K562 (cell line): ENCODE measurements around the gene B3GLCT. TPM values are rescaled to one million over a fixed set of nuclear protein-coding genes. Genes with fewer than 3 reads are reported as not detected.

Experiments
- DACH1 ChIP-seq: fragments of 450-650 bp; IDR thresholded peaks from 2 replicates; pipeline ENCODE4 v1.6.1; 2018; ENCODE audit not compliant: partially characterized antibody
- DDX20 ChIP-seq: fragments of 450-650 bp; IDR thresholded peaks from 2 replicates; pipeline ENCODE4 v1.6.1; 2016; ENCODE audit warnings: missing genetic modification characterization, low read depth, mild to moderate bottlenecking, missing compliant biosample characterization, moderate library complexity
- SMARCE1 ChIP-seq: fragments of 450-650 bp; IDR thresholded peaks from 2 replicates; pipeline ENCODE4 v1.7.1; 2016; ENCODE audit warnings: mild to moderate bottlenecking
- TCF7 ChIP-seq: sonication (generic); IDR thresholded peaks from 2 replicates; pipeline ENCODE4 v1.6.1; 2016; ENCODE audit warnings: antibody characterized with exemption, borderline replicate concordance
- ZBTB7A ChIP-seq: IDR thresholded peaks from 2 replicates; pipeline ENCODE4 v1.6.1; 2011; ENCODE audit warnings: low read depth, mild to moderate bottlenecking, low read length, moderate library complexity, borderline replicate concordance; ENCODE audit not compliant: control insufficient read depth
- polyA plus RNA-seq, 8 experiments: library from polyadenylated mRNA; depleted of rRNA in 4 of 8; stranded (reverse) in 5 of 8; unstranded in 3 of 8; fragments of >200 nt; fragmentation: Nextera tagmentation in 2 of 8; fragmentation: Illumina TruSeq in 1 of 8; extraction: Ambion mirVana in 2 of 8; extraction: Trizol in 1 of 8; gene quantifications; 2 replicates each; pipeline versions ENCODE4 v1.2.1 to v1.2.3, GENCODE V29; 2011 to 2014; ENCODE audit warnings: inconsistent platforms in 1 of 8, missing spikeins in 1 of 8
- total RNA-seq, 7 experiments: library from RNA; depleted of rRNA in 6 of 7; stranded (reverse); fragments of >200 nt in 6 of 7; fragmentation: Illumina TruSeq in 2 of 7; extraction: Trizol in 2 of 7; gene quantifications; 2 replicates each; pipeline versions ENCODE4 v1.2.1 to v1.2.3, GENCODE V29; 2011 to 2021; ENCODE audit warnings: low replicate concordance in 1 of 7
- TF ChIP-seq, protein P1 (sequence below): fragments of 200-800 bp; sonication (Bioruptor generic); IDR thresholded peaks from 2 replicates; pipeline ENCODE4 v1.6.1; 2016; ENCODE audit warnings: missing genetic modification characterization, missing compliant biosample characterization
- TF ChIP-seq, protein P2 (sequence below): fragments of 450-650 bp; IDR thresholded peaks from 2 replicates; pipeline ENCODE4 v1.6.1; 2017; ENCODE audit warnings: antibody characterized with exemption, mild to moderate bottlenecking

Gene B3GLCT
- total and polyA plus RNA-seq, 9 of the 15 experiments (the other 6 are each of a cell fraction or from before 2014, with no cell fraction given), result 1.1 to 5.1 (median 2.9) TPM

DNA sequence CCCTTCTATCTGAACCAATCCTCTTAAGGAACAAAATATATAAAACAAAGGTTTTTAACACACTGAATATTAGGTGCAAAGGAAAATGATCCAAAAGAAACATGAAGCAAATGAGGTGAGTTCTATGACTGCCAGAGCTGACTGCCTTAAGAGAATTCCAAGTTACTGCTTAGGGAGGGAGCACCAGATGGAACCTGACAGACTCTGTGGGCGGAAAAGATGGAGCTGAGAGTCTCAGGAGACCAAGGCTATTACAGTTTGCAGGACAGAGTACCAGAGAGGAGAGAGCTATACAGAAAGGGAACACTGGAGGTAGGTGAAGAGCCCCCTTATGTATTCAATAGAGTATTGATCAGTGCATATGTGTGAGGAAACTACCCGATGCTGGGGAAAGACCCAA, 87.2 kb downstream of the B3GLCT start (continued):
- TF ChIP-seq ZBTB7A (no peak), DDX20 (tag) (no peak), TCF7 (no peak), DACH1 (no peak), SMARCE1 (no peak)
- TF ChIP-seq, protein P1, sequence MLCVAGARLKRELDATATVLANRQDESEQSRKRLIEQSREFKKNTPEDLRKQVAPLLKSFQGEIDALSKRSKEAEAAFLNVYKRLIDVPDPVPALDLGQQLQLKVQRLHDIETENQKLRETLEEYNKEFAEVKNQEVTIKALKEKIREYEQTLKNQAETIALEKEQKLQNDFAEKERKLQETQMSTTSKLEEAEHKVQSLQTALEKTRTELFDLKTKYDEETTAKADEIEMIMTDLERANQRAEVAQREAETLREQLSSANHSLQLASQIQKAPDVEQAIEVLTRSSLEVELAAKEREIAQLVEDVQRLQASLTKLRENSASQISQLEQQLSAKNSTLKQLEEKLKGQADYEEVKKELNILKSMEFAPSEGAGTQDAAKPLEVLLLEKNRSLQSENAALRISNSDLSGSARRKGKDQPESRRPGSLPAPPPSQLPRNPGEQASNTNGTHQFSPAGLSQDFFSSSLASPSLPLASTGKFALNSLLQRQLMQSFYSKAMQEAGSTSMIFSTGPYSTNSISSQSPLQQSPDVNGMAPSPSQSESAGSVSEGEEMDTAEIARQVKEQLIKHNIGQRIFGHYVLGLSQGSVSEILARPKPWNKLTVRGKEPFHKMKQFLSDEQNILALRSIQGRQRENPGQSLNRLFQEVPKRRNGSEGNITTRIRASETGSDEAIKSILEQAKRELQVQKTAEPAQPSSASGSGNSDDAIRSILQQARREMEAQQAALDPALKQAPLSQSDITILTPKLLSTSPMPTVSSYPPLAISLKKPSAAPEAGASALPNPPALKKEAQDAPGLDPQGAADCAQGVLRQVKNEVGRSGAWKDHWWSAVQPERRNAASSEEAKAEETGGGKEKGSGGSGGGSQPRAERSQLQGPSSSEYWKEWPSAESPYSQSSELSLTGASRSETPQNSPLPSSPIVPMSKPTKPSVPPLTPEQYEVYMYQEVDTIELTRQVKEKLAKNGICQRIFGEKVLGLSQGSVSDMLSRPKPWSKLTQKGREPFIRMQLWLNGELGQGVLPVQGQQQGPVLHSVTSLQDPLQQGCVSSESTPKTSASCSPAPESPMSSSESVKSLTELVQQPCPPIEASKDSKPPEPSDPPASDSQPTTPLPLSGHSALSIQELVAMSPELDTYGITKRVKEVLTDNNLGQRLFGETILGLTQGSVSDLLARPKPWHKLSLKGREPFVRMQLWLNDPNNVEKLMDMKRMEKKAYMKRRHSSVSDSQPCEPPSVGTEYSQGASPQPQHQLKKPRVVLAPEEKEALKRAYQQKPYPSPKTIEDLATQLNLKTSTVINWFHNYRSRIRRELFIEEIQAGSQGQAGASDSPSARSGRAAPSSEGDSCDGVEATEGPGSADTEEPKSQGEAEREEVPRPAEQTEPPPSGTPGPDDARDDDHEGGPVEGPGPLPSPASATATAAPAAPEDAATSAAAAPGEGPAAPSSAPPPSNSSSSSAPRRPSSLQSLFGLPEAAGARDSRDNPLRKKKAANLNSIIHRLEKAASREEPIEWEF (CRISPR knock-in tag), result no peak
- TF ChIP-seq, protein P2, sequence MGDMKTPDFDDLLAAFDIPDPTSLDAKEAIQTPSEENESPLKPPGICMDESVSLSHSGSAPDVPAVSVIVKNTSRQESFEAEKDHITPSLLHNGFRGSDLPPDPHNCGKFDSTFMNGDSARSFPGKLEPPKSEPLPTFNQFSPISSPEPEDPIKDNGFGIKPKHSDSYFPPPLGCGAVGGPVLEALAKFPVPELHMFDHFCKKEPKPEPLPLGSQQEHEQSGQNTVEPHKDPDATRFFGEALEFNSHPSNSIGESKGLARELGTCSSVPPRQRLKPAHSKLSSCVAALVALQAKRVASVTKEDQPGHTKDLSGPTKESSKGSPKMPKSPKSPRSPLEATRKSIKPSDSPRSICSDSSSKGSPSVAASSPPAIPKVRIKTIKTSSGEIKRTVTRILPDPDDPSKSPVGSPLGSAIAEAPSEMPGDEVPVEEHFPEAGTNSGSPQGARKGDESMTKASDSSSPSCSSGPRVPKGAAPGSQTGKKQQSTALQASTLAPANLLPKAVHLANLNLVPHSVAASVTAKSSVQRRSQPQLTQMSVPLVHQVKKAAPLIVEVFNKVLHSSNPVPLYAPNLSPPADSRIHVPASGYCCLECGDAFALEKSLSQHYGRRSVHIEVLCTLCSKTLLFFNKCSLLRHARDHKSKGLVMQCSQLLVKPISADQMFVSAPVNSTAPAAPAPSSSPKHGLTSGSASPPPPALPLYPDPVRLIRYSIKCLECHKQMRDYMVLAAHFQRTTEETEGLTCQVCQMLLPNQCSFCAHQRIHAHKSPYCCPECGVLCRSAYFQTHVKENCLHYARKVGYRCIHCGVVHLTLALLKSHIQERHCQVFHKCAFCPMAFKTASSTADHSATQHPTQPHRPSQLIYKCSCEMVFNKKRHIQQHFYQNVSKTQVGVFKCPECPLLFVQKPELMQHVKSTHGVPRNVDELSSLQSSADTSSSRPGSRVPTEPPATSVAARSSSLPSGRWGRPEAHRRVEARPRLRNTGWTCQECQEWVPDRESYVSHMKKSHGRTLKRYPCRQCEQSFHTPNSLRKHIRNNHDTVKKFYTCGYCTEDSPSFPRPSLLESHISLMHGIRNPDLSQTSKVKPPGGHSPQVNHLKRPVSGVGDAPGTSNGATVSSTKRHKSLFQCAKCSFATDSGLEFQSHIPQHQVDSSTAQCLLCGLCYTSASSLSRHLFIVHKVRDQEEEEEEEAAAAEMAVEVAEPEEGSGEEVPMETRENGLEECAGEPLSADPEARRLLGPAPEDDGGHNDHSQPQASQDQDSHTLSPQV, result no peak
